T-cell (primary cell): ENCODE data around the gene TRPM6. TPM values are rescaled to one million over a fixed set of nuclear protein-coding genes. Genes with fewer than 3 reads are reported as not detected.

Experiments used
- ATAC-seq, 4 experiments: fragments of 200-7000 bp in 3 of 4; fragments of 150-1000 bp in 1 of 4; cut with Tn5 transposase; replicated peaks in 1 of 4; 1 replicate in 3 of 4; 2 replicates in 1 of 4; pipeline ENCODE4 v1.10.0; 2021; ENCODE audit warnings: moderate library complexity in 3 of 4, mild to moderate bottlenecking in 2 of 4, moderate number of reproducible peaks in 1 of 4
- CTCF ChIA-PET, 2 donors: fragments of 300-600 bp; sonication (Branson Sonifier 250); formaldehyde crosslinking; loops; one replicate each; lab custom pipeline; 2022; ENCODE audit warnings: antibody characterized with exemption in 2 of 2; lab: Charles Lee
- POLR2A ChIA-PET, 2 donors: fragments of 300-600 bp; sonication (Branson Sonifier 250); formaldehyde crosslinking; loops; one replicate each; lab custom pipeline; 2022; ENCODE audit warnings: antibody characterized with exemption in 2 of 2; lab: Charles Lee
- DNase-seq, 35 experiments: peaks; one replicate each; pipeline versions ENCODE4 v3.0.0 to v3.0.0-alpha.2; 2013 to 2023
- H3K27ac ChIP-seq: one replicate; pipeline ENCODE4 v1.5.1; 2013; ENCODE audit warnings: low read length
- H3K27me3 ChIP-seq, 2 experiments: replicated peaks in 1 of 2; 1 replicate in 1 of 2; 2 replicates in 1 of 2; pipeline versions ENCODE4 v1.6.1 to v1.7.0; 2013; ENCODE audit warnings: low read length in 1 of 2, mixed read lengths in 1 of 2; ENCODE audit not compliant: control insufficient read depth in 2 of 2, insufficient read depth in 2 of 2; ENCODE audit errors: extremely low read depth in 1 of 2
- H3K36me3 ChIP-seq, 2 donors: 1 replicate in 1 of 2; 2 replicates in 1 of 2; pipeline versions ENCODE4 v1.6.1 to v1.7.0; 2013; ENCODE audit warnings: low read length in 1 of 2; ENCODE audit not compliant: control insufficient read depth in 2 of 2, insufficient read depth in 1 of 2; ENCODE audit errors: extremely low read depth in 1 of 2
- H3K4me1 ChIP-seq, 2 experiments: 1 replicate in 1 of 2; 2 replicates in 1 of 2; pipeline versions ENCODE4 v1.6.1 to v1.7.0; 2013; ENCODE audit warnings: low read length in 2 of 2, mixed read lengths in 1 of 2; ENCODE audit not compliant: insufficient read depth in 2 of 2, control insufficient read depth in 1 of 2; ENCODE audit errors: extremely low read depth in 1 of 2
- H3K4me3 ChIP-seq, 2 donors: 1 replicate in 1 of 2; 2 replicates in 1 of 2; pipeline versions ENCODE4 v1.5.1 to v1.7.0; 2013; ENCODE audit warnings: mild to moderate bottlenecking in 2 of 2, low read length in 1 of 2, moderate library complexity in 1 of 2; ENCODE audit not compliant: control insufficient read depth in 1 of 2; ENCODE audit errors: extremely low read depth in 1 of 2
- H3K9me3 ChIP-seq: 2 replicates; pipeline ENCODE4 v1.7.0; 2013
- H3K27ac Mint-ChIP-seq, 2 donors: one replicate each; pipeline ENCODE4 v1.8.0; 2020 to 2021; ENCODE audit warnings: mild to moderate bottlenecking in 2 of 2, mixed read lengths in 2 of 2
- H3K27me3 Mint-ChIP-seq, 2 donors: one replicate each; pipeline ENCODE4 v1.8.0; 2021 to 2022; ENCODE audit warnings: mixed read lengths in 2 of 2
- H3K36me3 Mint-ChIP-seq: one replicate; pipeline ENCODE4 v1.8.0; 2021; ENCODE audit warnings: mixed read lengths
- H3K4me1 Mint-ChIP-seq, 3 donors: one replicate each; pipeline ENCODE4 v1.8.0; 2020 to 2022; ENCODE audit warnings: mixed read lengths in 3 of 3, mild to moderate bottlenecking in 1 of 3
- H3K4me3 Mint-ChIP-seq, 3 donors: one replicate each; pipeline ENCODE4 v1.8.0; 2020 to 2022; ENCODE audit warnings: mild to moderate bottlenecking in 3 of 3, mixed read lengths in 3 of 3, moderate library complexity in 3 of 3
- H3K9me3 Mint-ChIP-seq, 3 donors: one replicate each; pipeline ENCODE4 v1.8.0; 2020 to 2022; ENCODE audit warnings: mixed read lengths in 3 of 3
- WGBS: methylation state at CpG from one replicate; pipeline ENCODE4 v1.1.5; 2013; ENCODE audit warnings: missing lambda C conversion rate; ENCODE audit not compliant: insufficient coverage; 5-methylcytosine and 5-hydroxymethylcytosine counted together
- total RNA-seq, 35 experiments: library from RNA in 6 of 35; stranded (reverse) in 6 of 35; fragments of 120-200 nt in 1 of 35; gene quantifications; one replicate each; pipeline versions ENCODE4 v1.2.1 to v1.2.4 and lab custom pipeline; 2013 to 2026

Gene TRPM6
- total RNA-seq, 5 donors from 2014 or later (not counting 1 experiment from before 2014, with no cell fraction given): not detected

- no peaks in the 10 kb centered on the region for H3K4me1 ChIP-seq
- peaks cover 0 to 4% of the 10 kb centered on the region in 2 experiments for H3K27me3 ChIP-seq
- Mint-ChIP-seq H3K9me3 (no peaks in the 10 kb centered on the region), H3K4me1 (no peaks in the 10 kb centered on the region), H3K27me3 (peaks cover 2 to 5% of the 10 kb centered on the region in 2 donors), H3K36me3 (no peaks in the 10 kb centered on the region), H3K4me3 (no peak overlapping the region), H3K27ac (no peak overlapping the region)
- no peaks in the 10 kb centered on the region for H3K9me3 ChIP-seq
- H3K27ac ChIP-seq: no peak overlapping the region
- ChIA-PET POLR2A (no interaction called here), CTCF (no interaction called here)
- H3K36me3 ChIP-seq: no peaks in the 10 kb centered on the region
- 100% methylated on average over 2 of the region's 5 CpGs for WGBS
- no peak overlapping the region for H3K4me3 ChIP-seq
- DNase-seq (no peak), ATAC-seq (no peak)
Measured at GRCh38 chr9:74711341-74711740, 176.4 kb downstream of the TRPM6 start.

- Histone ChIP-seq H3K27ac (no peak overlapping the region), H3K4me3 (no peak overlapping the region), H3K27me3 (no peaks in the 10 kb centered on the region), H3K9me3 (no peaks in the 10 kb centered on the region), H3K4me1 (no peaks in the 10 kb centered on the region), H3K36me3 (no peaks in the 10 kb centered on the region)
- ChIA-PET CTCF (no interaction called here), POLR2A (no interaction called here)
- Mint-ChIP-seq H3K9me3 (peaks cover 0 to 1% (median 0%) of the 10 kb centered on the region in 3 donors), H3K27ac (no peak overlapping the region), H3K36me3 (no peaks in the 10 kb centered on the region), H3K27me3 (peaks cover 18 to 22% of the 10 kb centered on the region in 2 donors), H3K4me1 (no peaks in the 10 kb centered on the region), H3K4me3 (no peak overlapping the region)
- WGBS: 17% methylated on average over 1 of the region's 2 CpGs
- no peak for DNase-seq
- ATAC-seq: no peak
Measured at GRCh38 chr9:74697535-74697934, 190.2 kb downstream of the TRPM6 start.

- Mint-ChIP-seq H3K27me3 (peaks cover 18 to 20% of the 10 kb centered on the region in 2 donors), H3K4me3 (no peak overlapping the region), H3K36me3 (no peaks in the 10 kb centered on the region), H3K4me1 (no peaks in the 10 kb centered on the region), H3K9me3 (no peaks in the 10 kb centered on the region), H3K27ac (no peak overlapping the region)
- H3K27me3 ChIP-seq: no peaks in the 10 kb centered on the region
- no peaks in the 10 kb centered on the region for H3K9me3 ChIP-seq
- H3K36me3 ChIP-seq: no peaks in the 10 kb centered on the region
- POLR2A ChIA-PET: no interaction called here
- 22% methylated on average over 1 of the region's 1 CpG for WGBS
- DNase-seq (no peak), ATAC-seq (no peak)
- CTCF ChIA-PET: no interaction called here
- H3K4me1 ChIP-seq: no peaks in the 10 kb centered on the region
- H3K27ac ChIP-seq: no peak overlapping the region
- no peak overlapping the region for H3K4me3 ChIP-seq
Measured at GRCh38 chr9:74696520-74696919, 191.2 kb downstream of the TRPM6 start.

- no peaks in the 10 kb centered on the region for H3K36me3 ChIP-seq
- Mint-ChIP-seq H3K9me3 (no peaks in the 10 kb centered on the region), H3K27me3 (peaks cover 0 to 8% of the 10 kb centered on the region in 2 donors), H3K4me1 (no peaks in the 10 kb centered on the region), H3K36me3 (no peaks in the 10 kb centered on the region), H3K27ac (no peak overlapping the region), H3K4me3 (no peak overlapping the region)
- H3K9me3 ChIP-seq: no peaks in the 10 kb centered on the region
- ChIA-PET POLR2A (no interaction called here), CTCF (interaction anchor here in 1 of 2 donors (0.5 kb wide), 1 partner anchor 93 kb away, joined by 3 read pairs; no protein-coding TSS in a partner anchor)
- no peaks in the 10 kb centered on the region for H3K27me3 ChIP-seq
- ATAC-seq (no peak), DNase-seq (no peak)
- no peaks in the 10 kb centered on the region for H3K4me1 ChIP-seq
- 58% methylated on average over 3 of the region's 8 CpGs for WGBS
- no peak overlapping the region for H3K4me3 ChIP-seq
- no peak overlapping the region for H3K27ac ChIP-seq
Measured at GRCh38 chr9:74691058-74691457, 196.7 kb downstream of the TRPM6 start.

GRCh38 chr9:74683322-74683721, 204.4 kb downstream of the TRPM6 start:
- no peaks in the 10 kb centered on the region for H3K9me3 ChIP-seq
- no peak overlapping the region for H3K4me3 ChIP-seq
- H3K27ac ChIP-seq: no peak overlapping the region
- ChIA-PET CTCF (no interaction called here), POLR2A (no interaction called here)
- peaks cover 7 to 9% of the 10 kb centered on the region in 2 donors for H3K27me3 Mint-ChIP-seq
- H3K27ac Mint-ChIP-seq: no peak overlapping the region
- no peaks in the 10 kb centered on the region for H3K9me3 Mint-ChIP-seq
- H3K36me3 ChIP-seq: no peaks in the 10 kb centered on the region
- no peak overlapping the region for H3K4me3 Mint-ChIP-seq
- no peak for DNase-seq
- H3K36me3 Mint-ChIP-seq: no peaks in the 10 kb centered on the region
- H3K27me3 ChIP-seq: peaks cover 2 to 6% of the 10 kb centered on the region in 2 experiments
- WGBS: 79% methylated on average over 3 of the region's 4 CpGs
- H3K4me1 Mint-ChIP-seq: no peaks in the 10 kb centered on the region
- ATAC-seq: no peak
- no peaks in the 10 kb centered on the region for H3K4me1 ChIP-seq

- no peaks in the 10 kb centered on the region for H3K9me3 Mint-ChIP-seq
- CTCF ChIA-PET: no interaction called here
- H3K27me3 Mint-ChIP-seq: peaks cover 7 to 11% of the 10 kb centered on the region in 2 donors
- H3K27me3 ChIP-seq: peaks cover 2 to 6% of the 10 kb centered on the region in 2 experiments
- H3K4me1 ChIP-seq: no peaks in the 10 kb centered on the region
- H3K36me3 Mint-ChIP-seq: no peaks in the 10 kb centered on the region
- no peaks in the 10 kb centered on the region for H3K36me3 ChIP-seq
- H3K4me3 ChIP-seq: no peak overlapping the region
- POLR2A ChIA-PET: no interaction called here
- ATAC-seq: no peak
- H3K27ac Mint-ChIP-seq: no peak overlapping the region
- no peak overlapping the region for H3K27ac ChIP-seq
- H3K9me3 ChIP-seq: no peaks in the 10 kb centered on the region
- no peaks in the 10 kb centered on the region for H3K4me1 Mint-ChIP-seq
- WGBS: no CpG with 5 or more reads among the region's 3 CpGs
- H3K4me3 Mint-ChIP-seq: no peak overlapping the region
- no peak for DNase-seq
Measured at GRCh38 chr9:74681906-74682305, 205.8 kb downstream of the TRPM6 start.

- Mint-ChIP-seq H3K27ac (no peak overlapping the region), H3K36me3 (no peaks in the 10 kb centered on the region), H3K4me1 (no peaks in the 10 kb centered on the region), H3K9me3 (no peaks in the 10 kb centered on the region), H3K4me3 (no peak overlapping the region), H3K27me3 (peaks cover 2 to 4% of the 10 kb centered on the region in 2 donors)
- Histone ChIP-seq H3K4me1 (no peaks in the 10 kb centered on the region), H3K36me3 (no peaks in the 10 kb centered on the region), H3K9me3 (no peaks in the 10 kb centered on the region), H3K4me3 (no peak overlapping the region), H3K27ac (no peak overlapping the region), H3K27me3 (no peaks in the 10 kb centered on the region)
- no peak for ATAC-seq
- CTCF ChIA-PET: no interaction called here
- POLR2A ChIA-PET: no interaction called here
- DNase-seq: no peak
- WGBS: 83% methylated on average over 1 of the region's 6 CpGs
Measured at GRCh38 chr9:74674077-74674476, 213.6 kb downstream of the TRPM6 start.
